GM19455 (cell line): ENCODE results near the gene DYNC1I1.

Source experiments
- ATAC-seq: cut with Tn5 transposase; IDR thresholded peaks from one replicate; pipeline ENCODE4 v1.9.1; 2021; ENCODE audit not compliant: unreplicated experiment

Gene DYNC1I1

GRCh38 chr7:95847061-95847460, 74.7 kb downstream of the DYNC1I1 start:
- ATAC-seq = no peak

DNA sequence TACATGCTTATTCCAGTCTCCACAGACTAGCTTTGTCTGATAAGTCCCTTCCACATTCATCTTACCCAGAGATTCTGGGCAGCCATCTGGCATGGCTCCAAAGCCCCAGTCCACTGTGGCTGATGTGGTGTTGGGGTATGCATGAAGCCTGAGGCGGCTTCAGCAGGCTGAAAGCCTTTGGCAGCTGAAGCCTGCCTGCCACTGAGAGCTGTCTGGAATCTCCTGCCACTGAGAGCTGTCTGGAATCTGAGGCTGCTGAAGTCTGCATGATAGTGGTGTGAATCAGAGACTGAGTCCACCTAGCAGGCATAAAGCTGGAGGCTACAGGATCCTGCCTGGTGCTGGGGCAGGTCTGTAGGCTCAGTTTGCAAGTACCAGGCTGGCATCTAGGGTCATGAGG, 87.1 kb downstream of the DYNC1I1 start:
- ATAC-seq = no peak

- ATAC-seq = no peak
Measured at GRCh38 chr7:95861041-95861440, 88.7 kb downstream of the DYNC1I1 start.

GRCh38 chr7:95863623-95864022, 91.3 kb downstream of the DYNC1I1 start:
- no peak for ATAC-seq

GRCh38 chr7:95865716-95866371, 93.5 kb downstream of the DYNC1I1 start:
- ATAC-seq = no peak

GRCh38 chr7:95867309-95867708, 95.0 kb downstream of the DYNC1I1 start:
- ATAC-seq = peak; percentile 89

GRCh38 chr7:95871075-95871848, 98.9 kb downstream of the DYNC1I1 start:
- peak; percentile 65 for ATAC-seq

- no peak for ATAC-seq
Measured at GRCh38 chr7:95871896-95872295, 99.5 kb downstream of the DYNC1I1 start.

DNA sequence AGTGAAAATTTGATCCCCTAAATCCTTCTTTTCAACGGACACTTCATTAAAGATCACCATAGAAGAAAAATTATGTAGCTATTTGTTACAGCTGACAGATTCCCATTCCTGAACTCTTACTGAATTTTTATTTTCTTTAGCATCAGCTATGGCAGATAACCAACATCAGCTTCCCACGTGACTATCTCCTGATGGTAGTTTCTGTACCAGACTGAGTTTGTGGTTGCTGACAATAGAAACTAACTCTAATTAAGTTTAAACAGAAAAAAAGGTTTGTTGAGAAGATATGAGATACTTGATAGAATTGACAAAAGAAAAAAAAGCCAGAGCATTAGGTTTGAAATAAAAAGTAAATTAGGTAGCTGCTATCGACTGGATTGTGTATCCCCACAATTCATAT, 101.8 kb downstream of the DYNC1I1 start:
- no peak for ATAC-seq

GRCh38 chr7:95874541-95875265, 102.3 kb downstream of the DYNC1I1 start:
- no peak for ATAC-seq

DNA sequence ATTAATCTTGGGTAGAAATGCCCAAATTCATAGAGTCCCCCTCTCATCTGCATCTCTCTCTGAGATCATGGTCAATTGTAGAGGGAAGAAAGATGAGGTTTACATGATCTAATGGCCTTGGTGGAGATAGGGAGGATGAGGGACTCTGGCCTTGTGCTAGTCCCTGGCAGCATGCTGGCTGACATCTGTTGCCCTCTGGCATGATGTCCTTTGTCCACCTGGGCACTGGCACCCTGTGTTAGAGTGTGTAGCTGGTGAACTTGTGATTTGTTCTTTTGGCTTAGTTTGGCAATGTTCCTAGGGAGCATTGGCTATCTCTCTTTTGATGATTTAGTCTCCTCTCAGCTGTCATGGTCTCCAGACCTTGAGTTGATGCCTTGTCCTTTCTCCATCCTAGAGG, 103.2 kb downstream of the DYNC1I1 start:
- no peak for ATAC-seq

DNA sequence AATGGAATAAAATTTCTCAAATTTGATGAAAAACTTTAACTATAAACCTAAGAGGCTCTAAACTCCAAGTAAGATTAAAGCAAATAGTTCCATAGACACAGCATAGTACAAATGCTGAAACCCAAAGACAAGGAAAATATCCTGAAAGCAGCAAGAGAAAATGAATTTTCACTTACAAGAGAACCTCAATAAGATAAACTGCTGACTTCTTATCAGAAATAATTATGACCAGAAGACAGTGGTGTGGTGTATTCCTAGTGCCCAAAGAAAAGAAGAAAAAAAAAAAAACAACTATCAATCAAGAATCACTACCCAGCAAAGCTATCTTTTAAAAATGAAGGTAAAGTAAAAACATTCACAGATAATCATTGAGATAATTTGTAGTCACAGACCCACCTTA, 106.3 kb downstream of the DYNC1I1 start:
- ATAC-seq = no peak

DNA sequence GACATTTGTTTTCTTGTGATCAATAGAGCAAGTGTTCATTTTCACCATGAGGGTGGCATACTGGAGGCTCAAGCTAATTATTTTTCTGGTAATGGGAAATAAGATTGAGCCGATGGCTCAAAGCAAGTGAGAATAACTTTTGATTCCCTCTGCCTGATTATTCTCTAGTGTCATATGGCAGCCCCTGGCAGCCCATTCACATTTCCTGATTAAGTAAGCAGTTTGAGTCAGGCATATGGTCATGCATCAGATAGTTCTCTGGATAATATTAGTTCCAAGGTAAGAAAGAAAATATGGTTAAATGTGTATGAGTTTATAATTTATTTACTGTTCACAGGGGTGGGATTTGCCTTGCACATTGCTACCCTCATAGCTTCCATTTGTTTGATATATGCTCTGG, 109.2 kb downstream of the DYNC1I1 start:
- no peak for ATAC-seq

DNA sequence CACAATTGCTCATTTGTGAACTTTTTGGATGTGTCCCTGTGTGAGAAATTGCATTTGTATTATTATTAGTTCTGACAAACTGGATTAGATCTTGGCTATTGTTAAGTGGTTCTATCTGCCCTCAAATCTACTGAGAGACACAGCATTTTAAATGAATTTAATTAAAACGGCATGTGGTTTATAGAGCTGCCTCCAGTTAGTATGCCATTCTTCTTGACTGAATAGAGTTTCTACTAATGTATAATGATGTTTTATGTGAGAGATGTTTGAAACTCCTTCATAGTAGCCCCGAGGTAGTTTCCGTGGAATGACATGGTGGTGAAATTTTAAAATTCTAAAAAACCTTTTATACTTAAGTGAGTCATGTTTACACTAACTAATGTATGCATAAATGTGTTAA, 110.9 kb downstream of the DYNC1I1 start:
- no peak for ATAC-seq

GRCh38 chr7:95886501-95887090, 114.2 kb downstream of the DYNC1I1 start:
- ATAC-seq = no peak

DNA sequence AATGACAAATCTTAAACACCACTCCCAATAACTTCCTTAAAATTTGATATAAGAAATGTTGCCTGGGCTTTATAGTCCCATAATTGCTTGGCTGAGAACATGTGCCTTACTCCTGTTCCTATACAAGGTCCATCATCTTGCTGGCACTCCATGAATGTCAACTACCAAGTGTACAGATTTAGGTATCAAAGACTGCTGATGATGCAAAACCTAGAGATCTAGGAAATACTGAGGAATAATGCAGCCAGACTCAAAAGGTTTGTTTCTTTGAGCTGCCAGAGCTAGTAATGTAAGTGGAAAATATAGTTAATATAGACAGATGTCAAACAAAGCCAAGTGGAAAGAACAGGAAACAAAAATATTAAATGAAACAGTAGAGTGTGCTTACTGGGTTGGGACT, 121.1 kb downstream of the DYNC1I1 start:
- no peak for ATAC-seq

DNA sequence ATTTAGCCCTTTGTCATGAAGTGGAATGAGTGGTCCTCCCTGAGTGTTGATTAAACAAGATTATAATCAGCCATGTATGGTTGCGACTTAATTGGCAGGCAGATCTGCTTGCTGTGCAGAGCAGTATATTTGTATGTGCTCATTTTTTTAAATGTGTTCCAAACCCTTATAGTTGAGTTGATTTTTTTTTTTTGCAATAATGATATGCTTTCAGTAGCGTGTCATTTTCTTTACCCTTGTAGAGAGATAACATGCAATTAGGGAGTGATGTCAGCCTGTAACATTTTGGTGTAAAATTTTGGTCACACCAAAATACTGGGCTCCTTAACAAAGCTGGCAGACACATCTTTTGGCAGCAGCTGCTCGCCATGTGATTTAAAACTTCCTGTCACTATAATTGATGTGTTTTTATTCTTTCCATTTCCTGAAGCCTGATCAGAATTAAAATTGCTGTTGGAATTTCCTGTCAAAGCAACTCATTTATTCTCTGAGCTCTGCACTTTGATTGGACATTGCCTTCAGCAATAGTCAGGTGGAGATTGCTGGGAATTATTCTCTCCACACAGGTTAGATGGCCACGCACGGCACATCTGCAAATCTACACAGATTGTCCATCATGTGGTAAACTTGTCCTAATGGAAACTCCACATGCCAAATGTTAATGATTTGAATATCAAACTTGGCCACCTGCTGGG, 125.3 kb downstream of the DYNC1I1 start:
- no peak for ATAC-seq

DNA sequence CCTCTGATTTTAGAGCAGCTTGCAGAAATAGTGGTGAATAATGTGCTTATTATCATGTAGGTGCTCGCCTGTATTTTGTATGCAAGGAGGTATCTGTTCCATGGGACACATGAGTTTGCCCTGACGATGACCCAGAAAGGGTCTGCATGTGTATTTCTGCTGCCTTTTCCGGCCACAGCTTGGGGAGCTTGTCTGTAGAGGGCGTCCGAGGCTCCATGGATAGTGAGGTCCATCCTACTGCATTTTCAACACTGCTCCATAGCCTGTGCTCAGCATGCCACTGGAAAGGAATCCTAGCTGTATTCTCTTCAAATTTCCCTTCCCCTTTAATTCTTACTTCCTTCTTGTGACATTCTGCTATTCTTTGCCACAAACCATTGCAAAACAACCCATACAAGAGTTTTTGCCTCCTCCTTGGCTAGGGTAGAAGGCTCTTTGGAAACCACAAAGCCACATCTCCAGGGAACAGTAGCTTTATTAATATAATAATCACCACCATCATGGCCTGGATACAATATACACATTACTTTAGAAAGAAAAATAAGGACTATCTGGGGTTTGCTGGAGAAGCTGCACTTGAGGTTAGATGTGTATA, 127.7 kb downstream of the DYNC1I1 start:
- no peak for ATAC-seq

- no peak for ATAC-seq
Measured at GRCh38 chr7:95901006-95901405, 128.7 kb downstream of the DYNC1I1 start.

DNA sequence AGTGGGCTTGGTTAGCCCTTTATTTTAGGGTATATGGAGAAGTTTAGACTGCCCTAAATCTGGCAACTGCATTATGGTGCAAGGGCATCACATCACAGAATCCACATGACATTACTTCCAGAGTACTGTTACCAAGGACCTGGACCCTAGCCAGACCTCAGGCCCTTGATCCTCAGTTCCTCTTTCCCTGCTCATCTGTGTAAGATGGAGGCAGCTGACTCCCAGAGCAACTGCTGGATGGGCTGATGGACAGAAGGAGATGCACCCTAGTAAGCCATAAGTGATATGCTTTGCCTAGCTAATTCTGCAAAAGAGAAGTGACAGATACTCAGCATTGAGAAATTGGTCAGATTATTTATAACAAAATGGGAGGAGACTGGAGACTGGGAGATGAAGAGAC, 131.7 kb downstream of the DYNC1I1 start:
- ATAC-seq = no peak

DNA sequence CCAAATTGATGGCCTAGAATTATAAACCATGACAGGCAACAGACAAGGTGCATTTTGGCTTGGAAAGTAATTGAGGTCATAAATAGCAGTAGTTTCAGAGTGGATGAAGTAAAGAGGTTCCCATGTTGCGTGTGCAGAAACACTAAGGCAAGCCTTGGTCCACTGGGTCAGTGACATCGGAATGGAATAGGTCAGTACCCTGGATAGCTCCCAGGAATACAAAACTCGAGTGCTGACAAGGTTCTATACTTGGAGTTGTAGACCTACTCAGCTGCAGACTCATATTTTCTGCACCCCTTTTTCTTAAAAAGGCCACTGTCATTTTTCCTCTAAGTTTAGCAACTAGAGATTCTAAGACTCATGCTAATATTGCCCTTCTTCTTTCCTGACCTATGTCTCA, 132.8 kb downstream of the DYNC1I1 start:
- ATAC-seq = no peak
